Effector memory CD4-positive, alpha-beta T cell (primary cell): ENCODE data around the gene OPRD1.

Experiments
- DNase-seq, 3 donors: peaks; one replicate each; pipeline ENCODE4 v3.0.0-alpha.2; 2020
- H3K27ac ChIP-seq: 2 replicates; pipeline ENCODE4 v1.7.0; 2013; ENCODE audit warnings: mild to moderate bottlenecking, low read length, moderate library complexity; ENCODE audit not compliant: insufficient read depth, poor library complexity, severe bottlenecking
- H3K27me3 ChIP-seq: replicated peaks from 2 replicates; pipeline ENCODE4 v1.7.0; 2013; ENCODE audit warnings: mild to moderate bottlenecking, low read length; ENCODE audit not compliant: insufficient read depth, control insufficient read depth, poor library complexity, severe bottlenecking
- H3K36me3 ChIP-seq: 2 replicates; pipeline ENCODE4 v1.7.0; 2013; ENCODE audit warnings: mild to moderate bottlenecking, low read length, moderate library complexity; ENCODE audit not compliant: control insufficient read depth, insufficient read depth
- H3K4me1 ChIP-seq: 2 replicates; pipeline ENCODE4 v1.7.0; 2013; ENCODE audit warnings: low read length, mild to moderate bottlenecking; ENCODE audit not compliant: control insufficient read depth, insufficient read depth, poor library complexity, severe bottlenecking
- H3K4me3 ChIP-seq: 2 replicates; pipeline ENCODE4 v1.7.0; 2013; ENCODE audit warnings: low read length, low read depth, mild to moderate bottlenecking; ENCODE audit not compliant: insufficient read depth, poor library complexity, severe bottlenecking
- H3K9me3 ChIP-seq: 2 replicates; pipeline ENCODE4 v1.7.0; 2013; ENCODE audit warnings: mild to moderate bottlenecking, low read length, moderate library complexity; ENCODE audit not compliant: control insufficient read depth

The OPRD1 gene

GRCh38 chr1:28899267-28899666 lies 87.3 kb downstream of the OPRD1 start:
- Histone ChIP-seq H3K27me3 (no peaks in the 10 kb centered on the region), H3K9me3 (no peaks in the 10 kb centered on the region), H3K27ac (no peak overlapping the region), H3K4me3 (no peak overlapping the region), H3K4me1 (no peaks in the 10 kb centered on the region), H3K36me3 (no peaks in the 10 kb centered on the region)
- DNase-seq: no peak

- no peaks in the 10 kb centered on the region for H3K4me1 ChIP-seq
These were observed 88.6 kb downstream of the OPRD1 start for GRCh38 chr1:28900562-28900961.

GRCh38 chr1:28902738-28903137 lies 90.8 kb downstream of the OPRD1 start:
- Histone ChIP-seq H3K27me3 (no peaks in the 10 kb centered on the region), H3K4me1 (no peaks in the 10 kb centered on the region), H3K36me3 (no peaks in the 10 kb centered on the region), H3K4me3 (no peak overlapping the region), H3K27ac (no peak overlapping the region), H3K9me3 (no peaks in the 10 kb centered on the region)
- no peak for DNase-seq

More at GRCh38 chr1:28900562-28900961, 88.6 kb downstream of the OPRD1 start:
- no peak overlapping the region for H3K27ac ChIP-seq
- H3K9me3 ChIP-seq: no peaks in the 10 kb centered on the region
- H3K27me3 ChIP-seq: no peaks in the 10 kb centered on the region
- H3K4me3 ChIP-seq: no peak overlapping the region
- DNase-seq: no peak
- H3K36me3 ChIP-seq: no peaks in the 10 kb centered on the region

- Histone ChIP-seq H3K27me3 (no peaks in the 10 kb centered on the region), H3K27ac (no peak overlapping the region)
- no peak for DNase-seq
These were observed 94.1 kb downstream of the OPRD1 start for GRCh38 chr1:28905921-28906666.

GRCh38 chr1:28909198-28909597 lies 97.2 kb downstream of the OPRD1 start:
- no peaks in the 10 kb centered on the region for H3K9me3 ChIP-seq
- DNase-seq: no peak
- no peaks in the 10 kb centered on the region for H3K36me3 ChIP-seq
- no peak overlapping the region for H3K4me3 ChIP-seq
- H3K27ac ChIP-seq: no peak overlapping the region
- peaks cover 8% of the 10 kb centered on the region for H3K4me1 ChIP-seq
- no peaks in the 10 kb centered on the region for H3K27me3 ChIP-seq

More at GRCh38 chr1:28905921-28906666, 94.1 kb downstream of the OPRD1 start:
- Histone ChIP-seq H3K4me3 (no peak overlapping the region), H3K36me3 (no peaks in the 10 kb centered on the region), H3K9me3 (no peaks in the 10 kb centered on the region), H3K4me1 (no peaks in the 10 kb centered on the region)

DNA sequence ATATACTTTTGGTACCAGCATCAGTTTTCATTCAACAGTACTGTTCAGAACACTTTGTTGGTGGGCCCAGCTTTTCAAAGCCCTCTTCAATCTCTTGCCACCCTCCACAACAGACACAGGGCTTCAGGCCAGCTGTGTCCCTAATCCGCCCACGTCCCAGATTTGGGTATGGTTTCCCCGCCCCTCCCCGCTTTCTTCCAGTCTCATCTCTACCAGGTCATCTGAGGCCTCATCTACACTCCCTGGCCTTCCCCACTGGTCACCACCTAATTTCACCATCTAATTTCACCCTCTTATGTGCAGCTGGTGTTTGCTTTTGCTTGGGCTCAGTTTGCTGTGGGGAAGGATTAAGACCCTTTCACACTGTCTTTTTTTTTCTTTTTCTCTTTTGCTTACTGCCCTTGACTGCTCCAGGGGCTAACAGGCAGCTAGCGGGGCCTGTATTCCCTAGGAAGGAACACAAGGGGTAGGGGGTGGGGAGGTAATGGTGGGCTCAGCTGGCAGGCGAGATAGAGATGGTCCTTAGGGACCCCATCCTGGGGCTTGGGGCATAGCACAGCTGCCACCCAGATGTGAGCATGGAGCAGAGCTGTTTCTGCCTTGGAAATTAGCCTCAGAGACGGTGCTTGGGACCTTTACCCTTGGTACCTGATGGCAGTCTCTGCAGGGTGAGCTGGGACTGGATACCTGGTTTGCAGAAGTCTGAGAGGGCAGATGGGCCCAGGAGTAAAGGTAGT lies 98.6 kb downstream of the OPRD1 start:
- no peaks in the 10 kb centered on the region for H3K27me3 ChIP-seq
- H3K4me3 ChIP-seq: no peak overlapping the region
- no peak for DNase-seq

GRCh38 chr1:28913786-28914227 lies 101.8 kb downstream of the OPRD1 start:
- H3K36me3 ChIP-seq: no peaks in the 10 kb centered on the region
- H3K4me1 ChIP-seq: peaks cover 29% of the 10 kb centered on the region
- H3K4me3 ChIP-seq: peak overlapping the region; percentile 88
- H3K27ac ChIP-seq: peak overlapping the region; percentile 71
- no peaks in the 10 kb centered on the region for H3K27me3 ChIP-seq
- DNase-seq: no peak
- H3K9me3 ChIP-seq: no peaks in the 10 kb centered on the region

More for the DNA sequence above, 98.6 kb downstream of the OPRD1 start:
- Histone ChIP-seq H3K9me3 (no peaks in the 10 kb centered on the region), H3K4me1 (peaks cover 8% of the 10 kb centered on the region), H3K27ac (no peak overlapping the region), H3K36me3 (no peaks in the 10 kb centered on the region)

GRCh38 chr1:28914228-28915030 lies 102.5 kb downstream of the OPRD1 start, which contains the start of gene EPB41:
EPB41 (plus strand) TSS chr1:28914569; CDS start chr1:28987438, 72,869 bp downstream.
- no peaks in the 10 kb centered on the region for H3K9me3 ChIP-seq

GRCh38 chr1:28915031-28915895 lies 103.3 kb downstream of the OPRD1 start:
- Histone ChIP-seq H3K4me1 (peaks cover 36% of the 10 kb centered on the region), H3K9me3 (no peaks in the 10 kb centered on the region), H3K4me3 (peak overlapping the region; percentile 88), H3K36me3 (no peaks in the 10 kb centered on the region), H3K27ac (peak overlapping the region; percentile 71), H3K27me3 (no peaks in the 10 kb centered on the region)
- peak; percentile 10 to 42 (median 22) for DNase-seq

More at GRCh38 chr1:28914228-28915030, 102.5 kb downstream of the OPRD1 start, which contains the start of gene EPB41:
- H3K27ac ChIP-seq: peak within 1 kb of the TSS; percentile 71
- peak within 1 kb of the TSS; percentile 88 for H3K4me3 ChIP-seq
- H3K36me3 ChIP-seq: no peaks in the 10 kb centered on the region
- no peaks in the 10 kb centered on the region for H3K27me3 ChIP-seq
- DNase-seq: peak; percentile 81 to 87 (median 84)
- peaks cover 30% of the 10 kb centered on the region for H3K4me1 ChIP-seq
